ENCODE results near the gene SLX9.

Gene SLX9

DNA sequence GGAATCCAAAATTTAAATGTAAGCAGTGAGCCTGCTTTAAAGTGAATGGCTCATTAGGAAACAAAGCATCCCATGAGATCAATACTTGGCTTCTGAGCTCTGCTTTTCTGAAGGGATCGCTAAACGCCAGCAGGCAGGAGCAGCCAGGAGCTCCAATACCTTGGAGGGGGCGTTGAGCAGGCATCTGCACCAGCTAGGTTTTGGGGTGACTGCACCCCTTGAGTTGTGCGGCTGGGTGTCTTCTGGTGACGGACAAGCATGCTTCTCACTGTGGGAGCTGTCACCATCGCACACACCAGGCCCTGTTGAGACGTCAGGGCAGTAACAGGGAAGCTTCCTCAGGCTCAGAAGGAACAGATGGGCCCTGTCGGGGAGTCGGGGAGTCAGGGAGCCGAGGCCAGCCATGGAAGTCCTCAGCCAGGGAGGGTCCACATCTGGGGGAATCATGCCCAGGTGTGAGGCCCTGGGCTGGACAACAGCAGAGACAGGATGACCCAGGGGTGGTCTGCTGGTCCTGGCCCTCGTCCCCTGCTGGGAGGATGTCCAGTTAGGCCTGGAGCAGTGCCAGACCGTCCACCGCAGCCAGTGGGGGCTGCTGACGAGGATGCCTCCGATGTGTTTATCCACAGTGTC, 76.7 kb downstream of the SLX9 start:
- DNase-seq (ENCODE audit: low read depth in 1 of 2, low spot score in 1 of 2): no peak
- Histone ChIP-seq H3K4me3 (replicated peaks; ENCODE audit: insufficient read depth, low read length) (no peak overlapping the region), H3K27me3 (ENCODE audit: insufficient read depth, poor library complexity, severe bottlenecking) (peaks cover 46% of the 10 kb centered on the region), H3K27ac (replicated peaks) (no peak overlapping the region)
- no peak for TF ChIP-seq REST (IDR thresholded peaks at IDR 0.05; ENCODE audit: insufficient replicate concordance, low read depth)
- TF ChIP-seq CTCF (IDR thresholded peaks at IDR 0.05; ENCODE audit: insufficient read depth, low read length): no peak
- TF ChIP-seq POLR2AphosphoS5 (IDR thresholded peaks at IDR 0.05; ENCODE audit: low read depth): no peak
- no peak for TF ChIP-seq GABPA (IDR thresholded peaks at IDR 0.05; ENCODE audit: low read depth)
- no peak for TF ChIP-seq SPI1 (IDR thresholded peaks at IDR 0.05; ENCODE audit: borderline replicate concordance, low read depth)

DNA sequence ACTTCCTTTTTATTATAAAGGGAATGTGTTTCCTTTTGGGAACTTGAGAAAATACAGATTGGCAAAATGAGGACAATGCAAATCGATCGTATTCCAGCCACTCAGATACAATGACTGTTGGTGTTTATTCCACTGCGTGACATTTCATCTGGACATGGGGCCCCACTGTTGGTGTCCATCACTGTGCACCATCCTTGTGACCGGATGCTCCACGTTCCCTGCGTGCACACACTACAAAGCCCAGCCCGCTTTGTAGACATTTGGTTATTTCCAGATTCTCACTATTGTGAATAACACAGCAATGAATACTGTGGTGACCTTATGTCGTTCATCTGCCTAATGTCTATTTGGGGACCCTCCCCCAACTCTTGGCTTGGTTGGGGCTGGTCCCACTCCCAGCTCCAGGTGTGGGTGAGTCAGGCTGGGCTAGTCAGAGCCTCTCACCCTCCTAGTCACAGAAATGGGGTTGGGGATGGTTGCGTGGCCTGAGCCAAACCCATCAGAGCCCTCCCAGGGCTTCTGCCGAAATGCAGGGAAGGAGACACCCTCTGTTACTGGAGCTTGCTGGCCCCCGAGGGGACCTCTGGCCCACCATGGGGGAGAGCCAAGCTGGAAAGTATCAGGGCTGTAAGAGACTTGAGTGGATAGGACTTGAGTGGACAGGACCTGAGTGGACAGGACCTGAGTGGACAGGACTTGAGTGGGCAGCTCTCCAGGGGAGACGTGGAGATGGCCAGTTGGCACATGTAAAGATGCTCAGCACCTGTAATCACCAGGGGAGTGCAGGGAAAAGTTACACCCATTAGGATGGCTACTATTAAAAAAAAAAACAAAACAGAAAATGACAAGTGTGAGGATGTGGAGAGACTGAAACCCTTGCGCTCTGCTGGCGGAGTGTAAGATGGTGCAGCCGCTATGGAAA, 77.5 kb downstream of the SLX9 start:
- no peak for DNase-seq (ENCODE audit: low read depth in 1 of 2, low spot score in 1 of 2)
- Histone ChIP-seq H3K27ac (replicated peaks) (no peak overlapping the region), H3K27me3 (ENCODE audit: insufficient read depth, poor library complexity, severe bottlenecking) (peaks cover 46% of the 10 kb centered on the region), H3K4me3 (replicated peaks; ENCODE audit: insufficient read depth, low read length) (no peak overlapping the region)
- TF ChIP-seq POLR2AphosphoS5 (IDR thresholded peaks at IDR 0.05; ENCODE audit: low read depth) (no peak), CTCF (IDR thresholded peaks at IDR 0.05; ENCODE audit: insufficient read depth, low read length) (no peak), REST (IDR thresholded peaks at IDR 0.05; ENCODE audit: insufficient replicate concordance, low read depth) (no peak), GABPA (IDR thresholded peaks at IDR 0.05; ENCODE audit: low read depth) (no peak), SPI1 (IDR thresholded peaks at IDR 0.05; ENCODE audit: borderline replicate concordance, low read depth) (no peak)

- no peak for DNase-seq (ENCODE audit: low read depth in 1 of 2, low spot score in 1 of 2)
- Histone ChIP-seq H3K4me3 (replicated peaks; ENCODE audit: insufficient read depth, low read length) (no peak overlapping the region), H3K27ac (replicated peaks) (no peak overlapping the region), H3K27me3 (ENCODE audit: insufficient read depth, poor library complexity, severe bottlenecking) (peaks cover 43% of the 10 kb centered on the region)
- TF ChIP-seq SPI1 (IDR thresholded peaks at IDR 0.05; ENCODE audit: borderline replicate concordance, low read depth) (no peak), REST (IDR thresholded peaks at IDR 0.05; ENCODE audit: insufficient replicate concordance, low read depth) (no peak), GABPA (IDR thresholded peaks at IDR 0.05; ENCODE audit: low read depth) (no peak), CTCF (IDR thresholded peaks at IDR 0.05; ENCODE audit: insufficient read depth, low read length) (no peak), POLR2AphosphoS5 (IDR thresholded peaks at IDR 0.05; ENCODE audit: low read depth) (no peak)
These were observed 78.6 kb downstream of the SLX9 start for GRCh38 chr21:45018131-45019075.

All from HL-60 (cell line).